ENCODE measurements around the gene NRP2. TPM values are rescaled to one million over a fixed set of nuclear protein-coding genes. Genes with fewer than 3 reads are reported as not detected.

Gene NRP2
- total RNA-seq, 4 donors from 2014 or later = 128 to 196 (median 176) TPM

DNA sequence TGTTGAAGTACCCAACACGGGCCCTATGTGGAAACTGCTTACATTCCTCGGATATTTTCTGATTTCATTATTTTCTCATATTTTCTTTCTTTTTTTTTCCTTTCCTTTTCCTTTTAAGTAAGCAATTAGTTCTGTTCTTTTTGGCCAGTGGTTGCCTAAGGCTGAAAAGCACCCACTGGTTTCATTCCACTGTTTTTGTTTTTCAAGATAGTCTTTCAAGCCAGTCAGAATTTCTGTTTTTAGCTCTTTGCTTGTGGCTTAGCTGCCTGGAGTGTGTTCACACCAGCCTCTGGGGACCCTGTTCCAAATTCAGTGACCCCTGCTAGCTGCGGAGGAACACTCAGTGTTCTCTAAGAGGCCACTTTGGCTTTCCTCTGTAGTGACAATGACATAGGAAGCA is 73.6 kb downstream of the NRP2 start:
- 21 to 29% methylated on average over 3 of the region's 3 CpGs for WGBS, 2 donors
- H3K36me3 ChIP-seq = peaks cover 0 to 21% (median 0%) of the 10 kb centered on the region in 3 donors
- H3K9me3 ChIP-seq = no peaks in the 10 kb centered on the region
- H3K27me3 ChIP-seq = no peaks in the 10 kb centered on the region
- peak overlapping the region; percentile 63 to 90 (median 80) for H3K27ac ChIP-seq
- DNase-seq (ENCODE audit: low spot score in 2 of 2) = peak in 1 of 2 donors; percentile 54
- H3K4me3 ChIP-seq = no peak overlapping the region
- peaks cover 6 to 96% (median 58%) of the 10 kb centered on the region in 4 donors for H3K4me1 ChIP-seq
- TF ChIP-seq POLR2A (IDR thresholded peaks at IDR 0.05) (no peak), EP300 (IDR thresholded peaks at IDR 0.05) (peak; percentile 18 to 75)
- TF ChIP-seq, protein P1, sequence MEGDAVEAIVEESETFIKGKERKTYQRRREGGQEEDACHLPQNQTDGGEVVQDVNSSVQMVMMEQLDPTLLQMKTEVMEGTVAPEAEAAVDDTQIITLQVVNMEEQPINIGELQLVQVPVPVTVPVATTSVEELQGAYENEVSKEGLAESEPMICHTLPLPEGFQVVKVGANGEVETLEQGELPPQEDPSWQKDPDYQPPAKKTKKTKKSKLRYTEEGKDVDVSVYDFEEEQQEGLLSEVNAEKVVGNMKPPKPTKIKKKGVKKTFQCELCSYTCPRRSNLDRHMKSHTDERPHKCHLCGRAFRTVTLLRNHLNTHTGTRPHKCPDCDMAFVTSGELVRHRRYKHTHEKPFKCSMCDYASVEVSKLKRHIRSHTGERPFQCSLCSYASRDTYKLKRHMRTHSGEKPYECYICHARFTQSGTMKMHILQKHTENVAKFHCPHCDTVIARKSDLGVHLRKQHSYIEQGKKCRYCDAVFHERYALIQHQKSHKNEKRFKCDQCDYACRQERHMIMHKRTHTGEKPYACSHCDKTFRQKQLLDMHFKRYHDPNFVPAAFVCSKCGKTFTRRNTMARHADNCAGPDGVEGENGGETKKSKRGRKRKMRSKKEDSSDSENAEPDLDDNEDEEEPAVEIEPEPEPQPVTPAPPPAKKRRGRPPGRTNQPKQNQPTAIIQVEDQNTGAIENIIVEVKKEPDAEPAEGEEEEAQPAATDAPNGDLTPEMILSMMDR (IDR thresholded peaks at IDR 0.05) = no peak

DNA sequence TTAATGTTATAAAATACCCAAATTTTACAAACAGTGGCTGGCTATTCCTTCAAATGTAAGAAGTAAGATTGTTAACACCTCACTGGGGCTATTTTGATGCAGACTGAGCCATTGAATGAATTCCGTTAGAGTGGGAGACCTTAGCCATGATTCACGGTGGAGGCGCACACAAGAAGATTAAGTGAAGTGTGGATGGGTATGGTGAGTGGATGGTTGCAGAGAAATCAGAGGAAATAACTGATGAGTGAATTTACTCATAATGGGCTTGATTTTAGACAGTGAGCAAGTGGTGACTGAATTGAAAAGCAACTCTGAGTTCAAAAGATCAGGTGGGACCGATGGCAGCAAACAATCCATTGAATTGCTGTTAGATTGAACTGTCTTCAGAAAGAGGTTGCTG is 75.0 kb downstream of the NRP2 start:
- WGBS, 2 donors = 83 to 87% methylated on average over 4 of the region's 4 CpGs

DNA sequence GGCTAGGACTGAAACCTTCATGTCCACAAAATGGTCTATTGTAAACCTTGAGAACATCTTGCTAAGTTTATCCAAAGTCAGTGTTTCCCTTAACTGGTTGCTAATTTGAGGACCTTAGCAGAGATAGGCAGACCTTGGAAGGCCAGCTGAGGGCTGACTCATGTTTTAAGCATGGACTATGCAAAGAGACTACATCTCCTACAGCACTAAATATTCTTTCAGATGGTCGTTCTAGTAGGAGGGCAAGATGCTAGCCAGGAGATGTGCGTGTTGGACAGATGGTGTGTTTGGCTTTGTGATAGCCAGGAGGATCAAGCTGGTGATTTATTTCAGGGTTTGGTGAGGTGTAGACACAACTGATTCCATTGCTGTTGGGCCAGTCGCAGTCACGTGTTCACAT is 75.8 kb downstream of the NRP2 start:
- Histone ChIP-seq H3K27me3 (no peaks in the 10 kb centered on the region), H3K4me1 (peaks cover 6 to 87% (median 48%) of the 10 kb centered on the region in 4 donors), H3K27ac (peak overlapping the region in 2 of 4 donors; percentile 89 to 90), H3K9me3 (no peaks in the 10 kb centered on the region), H3K4me3 (no peak overlapping the region), H3K36me3 (peaks cover 0 to 23% (median 0%) of the 10 kb centered on the region in 3 donors)
- WGBS, 2 donors = 56 to 69% methylated on average over 4 of the region's 4 CpGs
- DNase-seq (ENCODE audit: low spot score in 2 of 2) = no peak
- TF ChIP-seq, protein P1 (IDR thresholded peaks at IDR 0.05) = no peak
- no peak for TF ChIP-seq POLR2A (IDR thresholded peaks at IDR 0.05)
- no peak for TF ChIP-seq EP300 (IDR thresholded peaks at IDR 0.05)

More for the DNA sequence above, 75.0 kb downstream of the NRP2 start:
- no peak for TF ChIP-seq POLR2A (IDR thresholded peaks at IDR 0.05)
- no peak for TF ChIP-seq EP300 (IDR thresholded peaks at IDR 0.05)
- TF ChIP-seq, protein P1 (IDR thresholded peaks at IDR 0.05) = no peak
- Histone ChIP-seq H3K4me1 (peaks cover 6 to 87% (median 53%) of the 10 kb centered on the region in 4 donors), H3K27ac (peak overlapping the region in 3 of 4 donors; percentile 70 to 90 (median 89)), H3K27me3 (no peaks in the 10 kb centered on the region), H3K36me3 (peaks cover 0 to 22% (median 0%) of the 10 kb centered on the region in 3 donors), H3K4me3 (no peak overlapping the region), H3K9me3 (no peaks in the 10 kb centered on the region)
- DNase-seq (ENCODE audit: low spot score in 2 of 2) = no peak

DNA sequence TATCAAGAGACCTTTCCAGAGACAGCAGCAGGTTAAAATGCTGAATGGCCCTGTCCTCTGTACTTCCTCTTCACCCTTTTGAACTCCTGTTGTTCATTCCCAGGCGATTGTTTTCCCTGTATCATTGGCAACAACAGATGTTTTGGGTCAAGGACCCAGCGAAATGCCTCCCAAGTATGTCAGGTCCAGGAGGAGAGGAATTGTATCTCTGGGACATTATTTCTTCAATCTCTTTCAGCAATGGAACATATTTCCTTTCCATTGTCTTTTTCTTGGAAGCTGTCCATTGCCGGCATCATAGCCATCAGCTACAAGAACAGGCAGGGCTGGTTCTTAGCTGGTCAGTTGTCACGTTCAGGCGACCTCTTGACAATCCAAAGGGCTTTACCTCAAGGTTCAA is 76.2 kb downstream of the NRP2 start:
- TF ChIP-seq, protein P1 (IDR thresholded peaks at IDR 0.05) = no peak
- TF ChIP-seq EP300 (IDR thresholded peaks at IDR 0.05) = no peak
- TF ChIP-seq POLR2A (IDR thresholded peaks at IDR 0.05) = no peak
- 60 to 61% methylated on average over 5 of the region's 5 CpGs for WGBS, 2 donors

DNA sequence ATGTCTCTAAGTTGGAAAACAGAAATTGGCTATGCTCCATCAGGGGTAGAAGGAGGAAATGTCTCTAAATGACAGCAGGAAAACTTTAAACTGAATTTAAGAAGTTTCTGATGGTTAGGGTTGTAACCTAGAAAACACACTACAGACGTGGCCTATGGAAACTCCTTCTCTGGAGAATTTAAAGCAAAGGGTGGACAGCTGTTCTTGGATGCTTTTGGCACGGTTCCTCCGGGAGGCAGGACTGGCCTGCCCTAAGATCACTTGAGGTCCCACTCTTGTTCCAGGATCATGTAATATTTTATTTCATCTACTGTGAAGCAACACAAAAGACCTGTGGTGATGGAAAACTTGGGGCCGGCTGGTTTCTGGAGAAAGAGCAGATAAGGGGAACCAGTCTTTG is 77.0 kb downstream of the NRP2 start:
- no peaks in the 10 kb centered on the region for H3K27me3 ChIP-seq
- DNase-seq (ENCODE audit: low spot score in 2 of 2) = no peak
- H3K27ac ChIP-seq = peak overlapping the region in 2 of 4 donors; percentile 16 to 61
- H3K4me1 ChIP-seq = peaks cover 6 to 86% (median 48%) of the 10 kb centered on the region in 4 donors
- TF ChIP-seq EP300 (IDR thresholded peaks at IDR 0.05) = no peak
- TF ChIP-seq, protein P1 (IDR thresholded peaks at IDR 0.05) = no peak
- no peak for TF ChIP-seq POLR2A (IDR thresholded peaks at IDR 0.05)
- WGBS, 2 donors = 49 to 52% methylated on average over 4 of the region's 4 CpGs
- no peaks in the 10 kb centered on the region for H3K9me3 ChIP-seq
- peaks cover 0 to 21% (median 0%) of the 10 kb centered on the region in 3 donors for H3K36me3 ChIP-seq
- H3K4me3 ChIP-seq = no peak overlapping the region

More for the DNA sequence above, 76.2 kb downstream of the NRP2 start:
- Histone ChIP-seq H3K36me3 (peaks cover 0 to 21% (median 0%) of the 10 kb centered on the region in 3 donors), H3K9me3 (no peaks in the 10 kb centered on the region), H3K4me3 (no peak overlapping the region), H3K27ac (peak overlapping the region in 2 of 4 donors; percentile 89 to 90), H3K27me3 (no peaks in the 10 kb centered on the region), H3K4me1 (peaks cover 6 to 86% (median 46%) of the 10 kb centered on the region in 4 donors)
- no peak for DNase-seq (ENCODE audit: low spot score in 2 of 2)
